Measurements from ENCODE around the gene NR2C2. TPM values are rescaled to one million over a fixed set of nuclear protein-coding genes. Genes with fewer than 3 reads are reported as not detected.

The NR2C2 gene
- total and polyA plus RNA-seq, 9 of the 15 experiments (the other 6 are each of a cell fraction or from before 2014, with no cell fraction given) = 6.1 to 33.0 (median 14.6) TPM

DNA sequence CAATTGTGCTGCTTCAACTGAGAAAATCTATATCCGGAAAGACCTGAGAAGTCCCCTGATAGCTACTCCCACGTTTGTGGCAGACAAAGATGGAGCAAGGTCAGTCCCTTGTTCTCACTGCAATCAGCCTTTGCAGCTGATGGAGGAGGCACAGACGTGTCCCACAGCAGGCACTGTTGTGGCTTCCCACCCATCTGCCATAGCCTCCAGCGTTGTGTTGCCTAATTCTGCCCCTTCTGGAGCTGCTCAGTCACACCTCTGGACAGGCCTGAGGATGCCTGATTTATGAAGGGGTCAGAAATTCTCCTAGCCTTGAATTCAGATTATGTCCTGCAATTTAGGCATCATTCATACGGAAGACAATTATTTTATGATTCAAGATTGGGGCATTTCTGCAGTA lies 75.9 kb downstream of the NR2C2 start:
- H3K9me1 ChIP-seq (ENCODE audit: control insufficient read depth, insufficient read depth, low read length) = no peaks in the 10 kb centered on the region
- no peaks in the 10 kb centered on the region for H3K4me1 ChIP-seq (replicated peaks in 1 of 2; ENCODE audit: control insufficient read depth in 2 of 2, insufficient read depth in 2 of 2, low read length in 2 of 2)
- no TSS peak for BruUV-seq (replicated peaks)
- no peaks in the 10 kb centered on the region for H3K79me2 ChIP-seq (ENCODE audit: control insufficient read depth, insufficient read depth, low read length)
- in situ Hi-C loops (cut with MboI) (no loop called here), intact Hi-C loops (cut with micrococcal nuclease) (no loop called here)
- H3K9me3 ChIP-seq (replicated peaks; ENCODE audit: control insufficient read depth, insufficient read depth, low read depth, low read length) = no peaks in the 10 kb centered on the region
- TF ChIP-seq ILF3 (IDR thresholded peaks at IDR 0.05; ENCODE audit: borderline replicate concordance) = no peak
- no peak for TF ChIP-seq POU5F1 (IDR thresholded peaks at IDR 0.05; ENCODE audit: borderline replicate concordance, low read depth, low read length, partially characterized antibody)
- POLR2A ChIA-PET = interaction anchor here (0.6 to 1.9 kb wide), 3 partner anchors 12 to 307 kb away, joined by 3 to 8 read pairs (median 3); no protein-coding TSS in a partner anchor
- FAIRE-seq (no peak), DNase-seq (ENCODE audit: extremely low read depth in 1 of 4, low spot score in 3 of 4) (peak in 1 of 4 experiments; percentile 15), ATAC-seq (no peak)
- no peak overlapping the region for H2AFZ ChIP-seq (ENCODE audit: low read depth, low read length)
- no peak overlapping the region for H3K27ac ChIP-seq (ENCODE audit: extremely low read depth, low read depth, low read length)
- 53% methylated on average over 5 of the region's 5 CpGs for WGBS (ENCODE audit: insufficient coverage, low coverage, missing lambda C conversion rate)
- CTCF ChIA-PET (ENCODE audit: low intra/inter-chr PET ratio) = no interaction called here
- peak overlapping the region in 1 of 2 experiments; percentile 57; a peak in 1 of 4 replicates for H3K9ac ChIP-seq (ENCODE audit: insufficient read depth in 1 of 2, low read depth in 2 of 2, low read length in 2 of 2)
- no peaks in the 10 kb centered on the region for H3K27me3 ChIP-seq (ENCODE audit: control insufficient read depth in 2 of 2, insufficient read depth in 2 of 2, low read length in 2 of 2)
- H3K4me3 ChIP-seq = no peak overlapping the region
- H3K4me2 ChIP-seq (ENCODE audit: insufficient read depth, low read length) = no peak overlapping the region
- peaks cover 74% of the 10 kb centered on the region for H3K36me3 ChIP-seq (ENCODE audit: control insufficient read depth, insufficient read depth, low read length)
- peaks cover 6% of the 10 kb centered on the region; the same call in 1 of the 2 replicates for H4K20me1 ChIP-seq (replicated peaks; ENCODE audit: control insufficient read depth, insufficient read depth, low read length)

GRCh38 chr3:15023719-15024118 lies 76.3 kb downstream of the NR2C2 start:
- Histone ChIP-seq H3K4me2 (ENCODE audit: insufficient read depth, low read length) (no peak overlapping the region), H3K79me2 (ENCODE audit: control insufficient read depth, insufficient read depth, low read length) (no peaks in the 10 kb centered on the region), H3K9me1 (ENCODE audit: control insufficient read depth, insufficient read depth, low read length) (no peaks in the 10 kb centered on the region), H3K27ac (ENCODE audit: extremely low read depth, low read depth, low read length) (no peak overlapping the region), H3K4me3 (no peak overlapping the region), H3K9me3 (replicated peaks; ENCODE audit: control insufficient read depth, insufficient read depth, low read depth, low read length) (no peaks in the 10 kb centered on the region), H3K4me1 (replicated peaks in 1 of 2; ENCODE audit: control insufficient read depth in 2 of 2, insufficient read depth in 2 of 2, low read length in 2 of 2) (no peaks in the 10 kb centered on the region), H3K36me3 (ENCODE audit: control insufficient read depth, insufficient read depth, low read length) (peaks cover 78% of the 10 kb centered on the region), H4K20me1 (replicated peaks; ENCODE audit: control insufficient read depth, insufficient read depth, low read length) (peaks cover 6% of the 10 kb centered on the region; the same call in 1 of the 2 replicates), H2AFZ (ENCODE audit: low read depth, low read length) (no peak overlapping the region), H3K27me3 (ENCODE audit: control insufficient read depth in 2 of 2, insufficient read depth in 2 of 2, low read length in 2 of 2) (no peaks in the 10 kb centered on the region), H3K9ac (ENCODE audit: insufficient read depth in 1 of 2, low read depth in 2 of 2, low read length in 2 of 2) (no peak overlapping the region)
- no TSS peak for BruUV-seq (replicated peaks)
- intact Hi-C loops (cut with micrococcal nuclease) = no loop called here
- 88% methylated on average over 2 of the region's 2 CpGs for WGBS (ENCODE audit: insufficient coverage, low coverage, missing lambda C conversion rate)
- in situ Hi-C loops (cut with MboI) = no loop called here
- FAIRE-seq (no peak), ATAC-seq (no peak), DNase-seq (ENCODE audit: extremely low read depth in 1 of 4, low spot score in 3 of 4) (no peak)
- CTCF ChIA-PET (ENCODE audit: low intra/inter-chr PET ratio) = no interaction called here
- POLR2A ChIA-PET = interaction anchor here (0.6 to 1.9 kb wide), 3 partner anchors 13 to 306 kb away, joined by 3 to 8 read pairs (median 3); no protein-coding TSS in a partner anchor
- TF ChIP-seq ZNF197 (CRISPR knock-in tag; IDR thresholded peaks at IDR 0.05; ENCODE audit: low read depth) = no peak
- no peak for TF ChIP-seq ZKSCAN1 (IDR thresholded peaks at IDR 0.05; ENCODE audit: low read depth, low read length)
- TF ChIP-seq MLLT1 (IDR thresholded peaks at IDR 0.05) = no peak
- TF ChIP-seq SMARCE1 (IDR thresholded peaks at IDR 0.05) = no peak
- no peak for TF ChIP-seq THRA (IDR thresholded peaks at IDR 0.05)
- TF ChIP-seq, protein P1, sequence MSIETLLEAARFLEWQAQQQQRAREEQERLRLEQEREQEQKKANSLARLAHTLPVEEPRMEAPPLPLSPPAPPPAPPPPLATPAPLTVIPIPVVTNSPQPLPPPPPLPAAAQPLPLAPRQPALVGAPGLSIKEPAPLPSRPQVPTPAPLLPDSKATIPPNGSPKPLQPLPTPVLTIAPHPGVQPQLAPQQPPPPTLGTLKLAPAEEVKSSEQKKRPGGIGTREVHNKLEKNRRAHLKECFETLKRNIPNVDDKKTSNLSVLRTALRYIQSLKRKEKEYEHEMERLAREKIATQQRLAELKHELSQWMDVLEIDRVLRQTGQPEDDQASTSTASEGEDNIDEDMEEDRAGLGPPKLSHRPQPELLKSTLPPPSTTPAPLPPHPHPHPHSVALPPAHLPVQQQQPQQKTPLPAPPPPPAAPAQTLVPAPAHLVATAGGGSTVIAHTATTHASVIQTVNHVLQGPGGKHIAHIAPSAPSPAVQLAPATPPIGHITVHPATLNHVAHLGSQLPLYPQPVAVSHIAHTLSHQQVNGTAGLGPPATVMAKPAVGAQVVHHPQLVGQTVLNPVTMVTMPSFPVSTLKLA (conservative IDR thresholded peaks at IDR 0.05) = no peak
- TF ChIP-seq SIN3A (IDR thresholded peaks at IDR 0.05; ENCODE audit: borderline replicate concordance in 2 of 2, control insufficient read depth in 1 of 2, low read depth in 2 of 2, low read length in 2 of 2) = no peak
- no peak for TF ChIP-seq KLF13 (tag; IDR thresholded peaks at IDR 0.05; ENCODE audit: borderline replicate concordance, low read depth)
